OCI-LY1 (cell line): ENCODE results near the gene SSUH2.

Source experiments
- H2AFZ ChIP-seq: fragments of 200-600 bp; sonication (generic), shearing (Covaris generic); 2 replicates; pipeline ENCODE4 v1.6.0; 2014; ENCODE audit warnings: antibody characterized with exemption, mild to moderate bottlenecking, low read length
- H3F3A ChIP-seq: fragments of 200-600 bp; sonication (generic), shearing (Covaris generic); 2 replicates; pipeline ENCODE4 v1.6.0; 2014; ENCODE audit warnings: mild to moderate bottlenecking, antibody characterized with exemption, low read length, moderate library complexity; ENCODE audit not compliant: insufficient read depth
- H3K27ac ChIP-seq: fragments of 200-600 bp; sonication (generic); 2 replicates; pipeline ENCODE4 v1.5.1; 2014; ENCODE audit warnings: low read length, mixed run types, mild to moderate bottlenecking, low read depth; ENCODE audit not compliant: poor library complexity, severe bottlenecking
- H3K27me3 ChIP-seq: fragments of 200-600 bp; sonication (generic); 2 replicates; pipeline ENCODE4 v1.6.0; 2014; ENCODE audit warnings: antibody characterized with exemption, mild to moderate bottlenecking, low read length, moderate library complexity; ENCODE audit not compliant: insufficient read depth
- H3K36me3 ChIP-seq: fragments of 200-600 bp; sonication (generic); 2 replicates; pipeline ENCODE4 v1.6.1; 2014; ENCODE audit warnings: mild to moderate bottlenecking, antibody characterized with exemption, low read length, moderate library complexity, mixed read lengths; ENCODE audit not compliant: insufficient read depth
- H3K4me1 ChIP-seq: fragments of 200-600 bp; sonication (generic); 2 replicates; pipeline ENCODE4 v1.5.1; 2014; ENCODE audit warnings: mild to moderate bottlenecking, low read length, moderate library complexity; ENCODE audit not compliant: insufficient read depth, severe bottlenecking
- H3K4me2 ChIP-seq: fragments of 200-600 bp; sonication (generic), shearing (Covaris generic); 2 replicates; pipeline ENCODE4 v1.6.1; 2014; ENCODE audit warnings: low read length
- H3K4me3 ChIP-seq: fragments of 200-600 bp; sonication (generic); 2 replicates; pipeline ENCODE4 v1.5.1; 2014; ENCODE audit warnings: low read length, low read depth, mild to moderate bottlenecking, mixed read lengths; ENCODE audit not compliant: poor library complexity, severe bottlenecking
- H3K79me2 ChIP-seq: fragments of 200-600 bp; shearing (Covaris generic); 2 replicates; pipeline ENCODE4 v1.6.1; 2016; ENCODE audit warnings: mixed run types, low read length, mixed read lengths; ENCODE audit not compliant: insufficient read depth
- H3K9ac ChIP-seq: fragments of 200-600 bp; sonication (generic), shearing (Covaris generic); 2 replicates; pipeline ENCODE4 v1.6.1; 2014; ENCODE audit warnings: mild to moderate bottlenecking, low read length, mixed read lengths
- H3K9me2 ChIP-seq: fragments of 200-600 bp; sonication (generic), shearing (Covaris generic); 2 replicates; pipeline ENCODE4 v1.6.1; 2014; ENCODE audit warnings: low read depth, mild to moderate bottlenecking, low read length, mixed read lengths
- H3K9me3 ChIP-seq: fragments of 200-600 bp; shearing (Covaris generic); 2 replicates; pipeline ENCODE4 v1.6.1; 2014; ENCODE audit warnings: low read length, mixed read lengths
- H4K20me1 ChIP-seq: fragments of 200-600 bp; sonication (generic), shearing (Covaris generic); 2 replicates; pipeline ENCODE4 v1.6.0; 2016; ENCODE audit warnings: mild to moderate bottlenecking, low read length; ENCODE audit not compliant: insufficient read depth
- CTCF ChIP-seq: fragments of 200-600 bp; sonication (generic), shearing (Covaris generic); IDR thresholded peaks from 2 replicates; pipeline ENCODE4 v1.5.1; 2017; ENCODE audit warnings: mild to moderate bottlenecking, antibody characterized with exemption, low read length, moderate library complexity, mixed read lengths
- EZH2 ChIP-seq: fragments of 200-600 bp; sonication (generic), shearing (Covaris generic); IDR thresholded peaks from 2 replicates; pipeline ENCODE4 v1.8.0; 2017; ENCODE audit warnings: borderline replicate concordance, mixed run types, mild to moderate bottlenecking, antibody characterized with exemption, low read length, moderate library complexity, mixed read lengths

Gene SSUH2

GRCh38 chr3:8662594-8662993, 18.0 kb upstream of the SSUH2 start:
- no peak for TF ChIP-seq CTCF
- no peak for TF ChIP-seq EZH2
- H3F3A ChIP-seq = peaks cover 7% of the 10 kb centered on the region
- no peak overlapping the region for H2AFZ ChIP-seq
- H3K27me3 ChIP-seq = no peaks in the 10 kb centered on the region
- H3K9me3 ChIP-seq = peaks cover 5% of the 10 kb centered on the region; the same call in 1 of the 2 replicates
- no peaks in the 10 kb centered on the region for H3K9me2 ChIP-seq
- no peaks in the 10 kb centered on the region for H3K79me2 ChIP-seq
- no peak overlapping the region for H3K4me3 ChIP-seq
- H3K27ac ChIP-seq = no peak overlapping the region
- no peak overlapping the region for H3K4me2 ChIP-seq
- H3K36me3 ChIP-seq = peaks cover 7% of the 10 kb centered on the region; the same call in 1 of the 2 replicates
- no peaks in the 10 kb centered on the region for H4K20me1 ChIP-seq
- peaks cover 66% of the 10 kb centered on the region for H3K4me1 ChIP-seq
- no peak overlapping the region for H3K9ac ChIP-seq

GRCh38 chr3:8660175-8661118, 15.8 kb upstream of the SSUH2 start:
- H3K79me2 ChIP-seq = no peaks in the 10 kb centered on the region
- peaks cover 5% of the 10 kb centered on the region; the same call in 1 of the 2 replicates for H3K9me3 ChIP-seq
- peaks cover 77% of the 10 kb centered on the region for H3K4me1 ChIP-seq
- no peak overlapping the region for H3K4me3 ChIP-seq
- no peaks in the 10 kb centered on the region for H4K20me1 ChIP-seq
- no peaks in the 10 kb centered on the region for H3K27me3 ChIP-seq
- H3K36me3 ChIP-seq = peaks cover 7% of the 10 kb centered on the region; the same call in 1 of the 2 replicates
- H3K9ac ChIP-seq = no peak overlapping the region
- TF ChIP-seq EZH2 = no peak
- no peak for TF ChIP-seq CTCF
- peaks cover 7% of the 10 kb centered on the region for H3F3A ChIP-seq
- H3K27ac ChIP-seq = peak overlapping the region; percentile 97
- no peaks in the 10 kb centered on the region for H3K9me2 ChIP-seq
- H3K4me2 ChIP-seq = no peak overlapping the region
- no peak overlapping the region for H2AFZ ChIP-seq

- Histone ChIP-seq H4K20me1 (no peaks in the 10 kb centered on the region), H3K4me1 (peaks cover 65% of the 10 kb centered on the region), H3K9ac (peak overlapping the region; percentile 54), H3K79me2 (no peaks in the 10 kb centered on the region), H3K27ac (peak overlapping the region; percentile 97), H2AFZ (no peak overlapping the region), H3K4me2 (peak overlapping the region; percentile 56), H3K36me3 (peaks cover 7% of the 10 kb centered on the region; the same call in 1 of the 2 replicates), H3F3A (peaks cover 7% of the 10 kb centered on the region), H3K9me3 (peaks cover 5% of the 10 kb centered on the region; the same call in 1 of the 2 replicates), H3K27me3 (no peaks in the 10 kb centered on the region), H3K9me2 (no peaks in the 10 kb centered on the region), H3K4me3 (no peak overlapping the region)
- TF ChIP-seq EZH2 (no peak), CTCF (no peak)
These were observed 14.6 kb upstream of the SSUH2 start for GRCh38 chr3:8659242-8659641.
